GM12801 (cell line): Measurements from ENCODE around the gene ELK4.

ENCODE experiments used
- CTCF ChIP-seq: IDR thresholded peaks from one replicate; pipeline ENCODE4 v1.5.1; 2011; ENCODE audit warnings: control low read depth; ENCODE audit not compliant: insufficient read length; ENCODE audit errors: extremely low read depth

ELK4 gene

GRCh38 chr1:205610901-205611466 is 20.8 kb downstream of the ELK4 start:
- TF ChIP-seq CTCF, result no peak

GRCh38 chr1:205610036-205610435 is 21.8 kb downstream of the ELK4 start:
- TF ChIP-seq CTCF, result no peak

GRCh38 chr1:205604825-205605505 is 26.8 kb downstream of the ELK4 start:
- no peak for TF ChIP-seq CTCF

- no peak for TF ChIP-seq CTCF
Measured at GRCh38 chr1:205604059-205604458, 27.8 kb downstream of the ELK4 start.

GRCh38 chr1:205601205-205601604 is 30.6 kb downstream of the ELK4 start:
- TF ChIP-seq CTCF, result no peak

GRCh38 chr1:205600085-205600484 is 31.7 kb downstream of the ELK4 start:
- no peak for TF ChIP-seq CTCF

- TF ChIP-seq CTCF, result no peak
Measured at GRCh38 chr1:205599669-205600042, 32.2 kb downstream of the ELK4 start.
